GM12878 (cell line): ENCODE results near the gene TRRAP.

ENCODE experiments used
- FOXK2 ChIP-seq: fragments of 450-650 bp; IDR thresholded peaks from 2 replicates; pipeline ENCODE4 v1.6.1; 2017; ENCODE audit warnings: mild to moderate bottlenecking, moderate library complexity
- TF ChIP-seq, protein P1 (sequence below): IDR thresholded peaks from 2 replicates; pipeline ENCODE4 v1.6.1; 2011; ENCODE audit warnings: low read depth, low read length, improper control_type of control experiment, borderline replicate concordance

DNA sequence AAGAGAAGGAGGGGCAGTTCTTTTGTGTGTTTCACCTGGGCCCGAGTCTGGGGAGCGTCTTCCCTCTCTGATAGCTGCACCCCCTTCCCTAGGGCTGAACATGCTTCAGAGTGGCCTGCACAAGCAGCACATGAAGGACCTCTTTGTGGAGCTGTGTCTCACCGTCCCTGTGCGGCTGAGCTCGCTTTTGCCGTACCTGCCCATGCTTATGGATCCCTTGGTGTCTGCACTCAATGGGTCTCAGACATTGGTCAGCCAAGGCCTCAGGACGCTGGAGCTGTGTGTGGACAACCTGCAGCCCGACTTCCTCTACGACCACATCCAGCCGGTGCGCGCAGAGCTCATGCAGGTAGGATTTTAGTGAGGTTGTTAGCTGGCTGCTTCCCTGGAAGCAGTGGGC is 39.0 kb downstream of the TRRAP start:
- no peak for TF ChIP-seq FOXK2
- TF ChIP-seq, protein P1, sequence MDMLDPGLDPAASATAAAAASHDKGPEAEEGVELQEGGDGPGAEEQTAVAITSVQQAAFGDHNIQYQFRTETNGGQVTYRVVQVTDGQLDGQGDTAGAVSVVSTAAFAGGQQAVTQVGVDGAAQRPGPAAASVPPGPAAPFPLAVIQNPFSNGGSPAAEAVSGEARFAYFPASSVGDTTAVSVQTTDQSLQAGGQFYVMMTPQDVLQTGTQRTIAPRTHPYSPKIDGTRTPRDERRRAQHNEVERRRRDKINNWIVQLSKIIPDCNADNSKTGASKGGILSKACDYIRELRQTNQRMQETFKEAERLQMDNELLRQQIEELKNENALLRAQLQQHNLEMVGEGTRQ, result no peak
